DOHH2 (cell line): ENCODE results near the gene THBS2.

Experiments used
- CTCF ChIP-seq: fragments of 200-600 bp; sonication (generic); IDR thresholded peaks from one replicate; pipeline ENCODE4 v1.5.1; 2014; ENCODE audit warnings: antibody characterized with exemption, mild to moderate bottlenecking, low read depth, low read length; ENCODE audit not compliant: poor library complexity, severe bottlenecking
- EZH2phosphoT487 ChIP-seq: fragments of 200-600 bp; sonication (generic); IDR thresholded peaks from 2 replicates; pipeline ENCODE4 v1.6.1; 2017; ENCODE audit warnings: borderline replicate concordance, mild to moderate bottlenecking, antibody characterized with exemption, low read length, moderate library complexity, mixed read lengths

- TF ChIP-seq CTCF: no peak
- TF ChIP-seq EZH2phosphoT487: no peak
These were observed 45.6 kb downstream of the THBS2 start for GRCh38 chr6:169208011-169208410.
